ENCODE measurements around the gene IER3IP1.

DNA sequence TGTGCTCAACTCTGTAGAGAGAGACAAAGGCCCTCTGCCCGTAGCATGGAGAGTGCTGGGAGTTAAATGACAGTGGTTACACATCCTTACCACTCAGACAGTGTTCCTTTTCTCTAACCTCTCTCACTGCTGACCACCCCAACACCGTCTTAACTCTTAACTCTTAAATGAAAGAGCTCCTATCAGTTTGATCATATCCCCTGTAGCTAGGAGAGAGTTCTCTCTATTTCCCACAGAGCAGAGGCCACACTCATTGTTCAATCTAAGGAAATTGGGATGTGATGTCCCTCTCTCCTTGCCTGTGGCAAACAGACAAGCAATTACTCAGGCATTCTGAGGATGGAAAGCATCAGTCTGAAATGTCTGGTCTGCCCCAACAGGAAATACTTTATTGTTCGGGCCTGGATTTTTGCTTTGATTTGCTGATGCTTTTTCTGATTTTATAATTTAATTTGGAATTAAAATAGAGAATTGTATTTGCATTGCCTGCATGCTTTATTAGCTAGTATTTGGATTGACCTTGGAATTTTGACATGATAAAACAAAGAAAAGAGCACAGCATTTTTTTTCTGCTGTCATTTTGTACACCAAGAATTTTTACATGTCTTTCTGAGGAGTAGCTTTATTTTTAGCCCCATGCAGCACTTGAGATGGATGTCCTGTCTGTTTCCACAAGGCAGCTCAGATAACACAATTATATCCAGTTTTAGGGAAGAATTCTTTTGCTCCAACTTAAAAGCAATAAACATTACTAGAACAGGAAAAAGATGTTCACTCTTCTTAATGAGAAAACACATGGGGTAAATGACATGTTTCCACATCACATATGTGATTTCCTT is 27.7 kb upstream of the IER3IP1 start:
- TF ChIP-seq POLR2AphosphoS5 (IDR thresholded peaks at IDR 0.05; ENCODE audit: low read depth, low read length) (no peak), SIN3A (IDR thresholded peaks at IDR 0.05; ENCODE audit: borderline replicate concordance, insufficient read depth, low read length) (no peak), TAF1 (IDR thresholded peaks at IDR 0.05; ENCODE audit: borderline replicate concordance, insufficient read depth, low read length) (no peak)
- TF ChIP-seq, protein P1, sequence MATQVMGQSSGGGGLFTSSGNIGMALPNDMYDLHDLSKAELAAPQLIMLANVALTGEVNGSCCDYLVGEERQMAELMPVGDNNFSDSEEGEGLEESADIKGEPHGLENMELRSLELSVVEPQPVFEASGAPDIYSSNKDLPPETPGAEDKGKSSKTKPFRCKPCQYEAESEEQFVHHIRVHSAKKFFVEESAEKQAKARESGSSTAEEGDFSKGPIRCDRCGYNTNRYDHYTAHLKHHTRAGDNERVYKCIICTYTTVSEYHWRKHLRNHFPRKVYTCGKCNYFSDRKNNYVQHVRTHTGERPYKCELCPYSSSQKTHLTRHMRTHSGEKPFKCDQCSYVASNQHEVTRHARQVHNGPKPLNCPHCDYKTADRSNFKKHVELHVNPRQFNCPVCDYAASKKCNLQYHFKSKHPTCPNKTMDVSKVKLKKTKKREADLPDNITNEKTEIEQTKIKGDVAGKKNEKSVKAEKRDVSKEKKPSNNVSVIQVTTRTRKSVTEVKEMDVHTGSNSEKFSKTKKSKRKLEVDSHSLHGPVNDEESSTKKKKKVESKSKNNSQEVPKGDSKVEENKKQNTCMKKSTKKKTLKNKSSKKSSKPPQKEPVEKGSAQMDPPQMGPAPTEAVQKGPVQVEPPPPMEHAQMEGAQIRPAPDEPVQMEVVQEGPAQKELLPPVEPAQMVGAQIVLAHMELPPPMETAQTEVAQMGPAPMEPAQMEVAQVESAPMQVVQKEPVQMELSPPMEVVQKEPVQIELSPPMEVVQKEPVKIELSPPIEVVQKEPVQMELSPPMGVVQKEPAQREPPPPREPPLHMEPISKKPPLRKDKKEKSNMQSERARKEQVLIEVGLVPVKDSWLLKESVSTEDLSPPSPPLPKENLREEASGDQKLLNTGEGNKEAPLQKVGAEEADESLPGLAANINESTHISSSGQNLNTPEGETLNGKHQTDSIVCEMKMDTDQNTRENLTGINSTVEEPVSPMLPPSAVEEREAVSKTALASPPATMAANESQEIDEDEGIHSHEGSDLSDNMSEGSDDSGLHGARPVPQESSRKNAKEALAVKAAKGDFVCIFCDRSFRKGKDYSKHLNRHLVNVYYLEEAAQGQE (IDR thresholded peaks at IDR 0.05; ENCODE audit: insufficient read depth in 1 of 2, low read depth in 2 of 2, low read length in 2 of 2): no peak

Measured in PFSK-1 (cell line).